Activated CD8-positive, alpha-beta memory T cell treated with anti-CD3 and anti-CD28 coated beads, Interleukin-2, amount 50 U/mL, for 1 hour (primary cell): ENCODE results near the gene CA5A.
"Not testable (repeated sequence)": the region's sequence is repeated elsewhere in the genome, so short reads cannot be mapped to it uniquely, and the experiment has no call there.

Experiments used
- DNase-seq: peaks from one replicate; pipeline ENCODE4 v3.0.0-alpha.2; 2020; ENCODE audit errors: extremely low read depth

Gene CA5A

DNA sequence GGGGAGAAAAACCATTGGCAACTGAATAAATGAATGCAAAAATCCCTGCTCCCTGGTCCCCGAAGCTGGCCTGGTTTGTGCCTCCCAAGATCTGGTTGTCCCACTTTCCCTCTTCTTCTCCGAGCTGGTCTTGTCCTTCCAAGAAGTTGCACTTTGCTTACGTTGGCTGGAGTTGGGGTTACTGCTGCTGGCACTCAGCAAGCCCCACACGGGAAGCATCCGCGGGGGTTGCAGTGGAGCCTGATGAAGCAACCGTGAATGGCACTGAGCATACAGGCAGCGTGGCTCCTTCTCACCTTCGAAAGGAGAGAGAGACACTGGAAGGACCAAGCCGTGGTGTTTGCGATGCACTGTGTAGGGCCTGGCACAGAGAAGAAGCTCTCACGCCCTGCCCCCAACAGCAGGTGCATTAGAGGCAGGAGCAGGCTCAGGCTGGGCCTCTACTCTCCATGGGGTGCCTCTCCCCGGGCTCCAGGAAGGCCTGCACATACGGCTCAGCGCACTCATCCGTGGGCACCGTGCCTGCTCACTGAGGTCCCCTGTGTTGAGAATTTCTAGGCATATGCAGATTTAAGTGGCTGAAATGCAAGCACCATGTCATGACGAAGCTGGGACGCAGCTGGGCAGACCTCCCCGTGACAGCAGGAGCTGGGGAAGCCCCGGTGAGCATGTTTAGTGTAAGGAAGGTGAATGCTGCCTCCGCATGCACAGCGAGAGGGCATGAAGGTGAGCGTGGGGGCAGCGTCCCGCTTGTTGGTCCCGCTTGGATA, 12.1 kb downstream of the CA5A start:
- no peak for DNase-seq

DNA sequence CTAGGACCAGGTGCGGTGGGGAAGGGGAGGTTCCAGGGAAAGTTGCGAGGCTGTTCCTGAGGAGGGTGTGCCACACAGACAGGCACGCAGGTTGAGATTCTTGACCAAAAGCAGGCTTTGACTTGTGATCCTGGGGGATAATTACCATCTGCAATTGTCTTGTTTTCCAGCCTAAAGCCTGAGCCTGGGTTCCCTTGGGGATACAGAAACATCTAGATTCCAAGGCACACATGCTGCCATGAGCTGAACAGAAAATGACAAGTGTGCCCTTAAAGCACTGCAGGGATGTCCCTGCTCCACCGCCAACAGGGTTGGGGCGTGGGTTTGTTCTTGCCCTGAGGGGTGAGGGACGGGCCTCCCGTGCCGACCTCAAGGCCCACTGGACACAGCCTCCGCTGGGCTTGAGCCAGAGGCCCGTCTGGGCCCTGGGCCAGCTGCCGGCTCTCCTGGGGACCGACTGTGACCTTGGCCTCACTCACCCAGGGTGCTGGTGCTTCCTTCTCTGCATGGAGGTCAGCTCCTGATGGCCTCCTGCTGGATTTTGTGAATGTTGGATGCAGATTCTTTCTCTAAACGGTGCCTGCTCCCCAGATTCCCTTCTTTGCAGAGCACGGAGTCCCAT, 14.0 kb downstream of the CA5A start:
- DNase-seq: no peak

DNA sequence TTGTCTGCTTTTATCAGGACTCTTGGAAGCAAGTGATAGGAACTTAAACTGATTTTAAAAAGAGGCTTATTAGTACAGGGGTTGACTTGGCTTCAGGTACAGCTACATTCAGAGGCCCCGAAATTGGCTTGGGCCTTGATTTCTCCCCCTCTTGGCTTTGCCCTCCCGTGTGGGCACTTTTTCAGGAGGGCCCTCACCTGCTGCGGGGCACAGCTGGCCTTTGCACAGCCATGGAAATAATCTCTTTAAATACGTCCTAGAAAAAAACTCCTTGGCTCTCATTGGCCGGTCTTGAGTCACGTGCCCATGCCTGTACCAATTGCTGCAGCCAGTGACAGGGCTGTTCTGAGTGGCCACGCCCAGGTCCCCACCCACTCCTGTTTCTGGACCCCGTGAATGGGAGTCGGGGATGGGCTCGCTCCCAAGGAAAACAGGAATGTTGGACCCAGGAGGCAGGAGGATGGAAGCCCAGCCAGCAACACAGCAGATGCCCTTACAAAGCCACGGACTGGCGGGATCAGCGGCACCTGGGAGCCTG, 15.0 kb downstream of the CA5A start:
- DNase-seq: no peak

DNA sequence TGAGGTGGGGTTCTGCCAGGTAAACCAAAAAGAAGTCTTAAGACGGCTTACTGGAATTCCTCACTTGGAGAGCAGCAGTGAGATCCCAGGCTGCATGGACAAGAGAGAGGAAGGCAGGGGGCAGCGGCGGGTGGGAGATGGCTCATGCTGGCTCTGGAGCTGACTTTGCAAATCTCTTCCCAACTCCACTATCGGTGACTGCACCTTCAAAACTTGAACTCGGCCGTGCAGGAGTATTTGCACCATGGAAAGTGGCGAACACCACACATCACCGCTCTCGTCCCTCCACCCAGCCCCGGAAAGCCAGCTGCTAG, 16.7 kb downstream of the CA5A start:
- no peak for DNase-seq

DNA sequence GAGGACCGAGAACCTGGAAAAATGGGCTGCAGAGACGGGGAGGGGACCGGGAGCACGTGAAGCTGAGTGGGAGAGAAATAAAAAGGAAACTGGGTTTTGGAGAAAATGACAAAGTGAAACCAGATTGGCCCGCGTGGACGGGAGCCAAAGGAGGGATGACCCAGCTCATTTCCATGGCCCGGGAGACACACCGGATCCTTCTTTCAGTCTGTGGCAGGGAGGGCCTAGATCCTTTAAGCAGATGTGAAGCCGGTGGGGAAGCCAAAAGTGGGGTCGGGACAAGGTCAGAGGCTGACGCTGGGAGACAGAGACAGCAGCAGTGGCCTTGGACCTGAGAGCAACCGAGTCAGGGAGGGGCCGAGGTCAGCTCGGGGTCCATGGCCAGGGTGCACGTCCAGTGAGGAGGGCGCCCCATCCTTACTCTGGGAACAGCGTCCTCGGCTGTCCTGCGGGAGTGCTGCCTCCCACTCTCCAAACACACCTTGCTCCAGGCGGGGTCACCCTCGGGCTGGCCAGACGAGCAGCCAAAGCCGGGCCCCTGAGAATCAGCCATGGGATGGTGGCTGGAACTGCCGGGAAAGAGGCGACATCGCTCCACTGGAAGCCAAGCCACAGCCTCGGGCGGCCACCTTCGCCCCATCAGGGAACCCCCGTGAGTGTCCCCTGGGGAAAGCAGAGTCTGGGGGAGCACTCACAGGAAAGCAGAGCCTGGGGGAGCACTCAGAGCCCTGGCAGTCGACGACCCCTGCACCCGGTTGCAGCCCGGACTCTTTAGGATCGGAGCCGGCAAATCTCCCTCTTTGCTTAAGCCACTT, 17.3 kb downstream of the CA5A start:
- no peak for DNase-seq

DNA sequence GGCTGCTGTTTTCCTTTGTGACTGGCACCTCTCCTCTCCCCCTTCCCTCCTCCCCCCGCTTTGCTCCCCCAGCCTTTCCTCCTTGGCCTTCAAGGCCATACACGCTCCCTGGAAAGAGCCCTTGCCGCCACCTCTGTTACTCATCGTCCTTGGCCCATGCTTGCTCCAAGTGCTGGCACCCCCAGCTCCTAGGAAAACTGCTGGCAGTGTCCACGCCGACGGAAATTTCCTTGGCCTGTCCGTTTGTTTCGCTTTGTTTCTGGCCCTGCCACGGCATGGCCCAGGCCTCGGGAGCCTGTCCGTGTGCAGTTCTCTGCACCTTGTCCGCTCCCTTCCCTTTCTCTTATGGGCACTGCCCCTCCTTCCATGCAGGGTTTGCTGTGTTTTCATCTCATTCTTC, 18.0 kb downstream of the CA5A start:
- no peak for DNase-seq

DNA sequence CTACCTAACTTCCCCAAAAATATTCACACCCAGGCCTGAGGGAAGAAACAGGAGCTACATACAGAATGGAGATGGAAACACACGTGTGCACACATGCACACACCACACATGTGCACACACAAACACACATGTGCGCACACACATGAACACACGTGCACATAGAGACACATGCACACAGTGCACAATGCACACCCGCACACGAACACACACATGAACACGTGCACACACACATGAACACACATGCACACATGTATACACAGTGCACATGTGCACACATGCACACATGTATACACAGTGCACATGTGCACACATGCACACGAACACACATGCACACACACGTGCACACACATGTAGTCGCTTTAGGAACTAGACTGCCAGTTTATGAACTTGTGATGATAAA, 18.8 kb downstream of the CA5A start:
- no peak for DNase-seq

DNA sequence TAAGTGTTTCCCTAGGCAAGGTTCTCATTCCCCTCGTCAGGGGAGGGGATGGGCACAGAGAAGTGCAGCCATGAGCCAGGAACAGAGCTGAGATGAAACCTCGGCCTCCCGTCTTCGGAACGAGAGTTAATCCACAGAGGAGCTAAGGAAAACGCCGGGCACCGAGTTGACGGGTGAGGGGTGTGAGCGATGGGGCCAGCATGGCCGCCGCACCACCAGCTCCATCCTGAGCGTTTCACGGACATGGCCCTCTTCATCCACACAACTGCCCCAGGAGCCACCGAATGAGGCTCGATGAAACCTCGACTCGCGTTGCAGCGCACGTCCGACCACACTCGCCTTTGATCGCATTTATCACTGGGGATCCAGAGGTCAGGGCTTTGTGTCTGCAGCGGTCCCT, 21.5 kb downstream of the CA5A start:
- no peak for DNase-seq

DNA sequence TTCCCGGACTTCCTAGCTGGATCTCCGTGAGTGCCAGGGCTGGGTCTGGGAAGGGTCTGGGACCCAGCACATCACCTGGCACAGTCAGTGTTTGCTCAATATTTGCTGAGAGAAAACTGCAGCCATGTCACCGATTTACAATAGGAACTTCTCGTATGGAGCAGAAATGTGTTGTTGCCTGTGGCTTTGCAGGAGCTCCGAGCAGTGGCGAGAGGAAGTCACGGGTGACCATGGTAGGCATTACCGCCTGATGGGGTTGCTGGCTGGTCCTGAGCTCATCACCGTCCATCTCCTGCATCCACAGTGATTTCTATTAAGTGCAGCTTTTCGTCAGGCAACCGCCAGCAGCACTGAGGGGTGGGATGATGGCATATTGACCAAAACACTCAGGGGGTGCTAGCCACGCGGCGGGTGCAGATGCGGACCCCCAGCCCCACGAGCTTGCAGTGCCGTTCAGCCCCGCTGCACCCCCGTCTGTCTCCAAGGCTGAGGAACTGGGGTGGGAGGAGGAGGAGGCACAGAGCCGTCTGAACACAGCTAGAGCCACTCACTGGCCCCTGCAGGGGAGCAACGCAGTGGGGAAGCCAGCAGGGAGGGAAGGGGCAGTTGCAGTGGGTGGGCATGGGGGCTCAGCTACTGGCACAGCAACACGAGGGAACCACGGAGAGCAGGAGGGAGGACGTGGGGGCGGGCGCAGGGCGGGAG, 22.2 kb downstream of the CA5A start:
- not testable (repeated sequence) for DNase-seq

DNA sequence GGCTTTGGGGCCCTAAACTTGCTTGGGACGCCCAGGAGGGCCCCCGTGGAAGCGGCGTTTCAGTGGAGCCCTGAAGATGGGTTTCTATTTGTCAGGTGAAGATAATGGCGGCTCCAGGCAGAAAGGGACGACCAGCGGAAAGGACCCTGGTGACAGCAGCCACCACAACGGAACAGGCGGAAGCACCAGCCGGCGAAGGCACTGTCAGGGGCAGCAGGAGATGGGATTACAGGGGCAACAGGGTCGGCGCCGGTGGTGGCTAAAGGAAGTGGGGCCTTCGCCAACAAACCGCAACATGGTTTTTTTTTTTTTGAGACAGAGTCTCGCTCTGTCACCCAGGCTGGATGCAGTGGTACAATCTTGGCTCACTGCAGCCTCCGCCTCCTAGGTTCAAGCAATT, 23.6 kb downstream of the CA5A start:
- DNase-seq: not testable (repeated sequence)

DNA sequence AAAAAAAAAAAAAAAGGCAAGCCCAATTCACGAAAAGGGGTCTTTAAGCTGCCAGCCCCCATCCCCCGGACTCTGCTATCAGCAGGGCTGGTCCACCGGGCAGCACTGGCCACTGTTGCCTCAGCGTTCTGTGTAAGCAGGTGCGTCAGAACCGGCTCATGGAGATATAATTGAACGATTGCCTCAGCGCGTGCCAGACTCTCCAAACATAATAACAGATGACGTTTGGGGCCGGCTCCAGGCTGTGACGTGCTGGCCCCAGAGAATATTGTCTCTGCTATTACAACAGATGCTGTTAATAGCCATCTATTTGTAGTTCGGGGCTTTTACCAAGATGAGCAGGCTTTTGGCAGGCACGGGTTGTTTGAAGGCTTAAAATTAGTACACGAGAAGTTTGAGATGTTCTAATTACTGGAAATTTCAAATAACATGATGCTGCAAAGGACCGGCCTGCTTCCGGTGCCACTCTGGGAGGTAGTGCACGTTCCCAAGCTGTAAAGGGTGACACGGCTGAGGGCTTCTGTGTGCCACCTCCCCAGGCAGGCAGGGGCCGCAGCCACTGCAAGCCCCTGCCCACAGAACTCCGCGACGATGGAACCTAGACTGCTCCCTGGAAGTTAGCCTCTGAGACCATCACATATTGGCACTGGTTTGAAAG, 25.1 kb downstream of the CA5A start:
- not testable (repeated sequence) for DNase-seq

DNA sequence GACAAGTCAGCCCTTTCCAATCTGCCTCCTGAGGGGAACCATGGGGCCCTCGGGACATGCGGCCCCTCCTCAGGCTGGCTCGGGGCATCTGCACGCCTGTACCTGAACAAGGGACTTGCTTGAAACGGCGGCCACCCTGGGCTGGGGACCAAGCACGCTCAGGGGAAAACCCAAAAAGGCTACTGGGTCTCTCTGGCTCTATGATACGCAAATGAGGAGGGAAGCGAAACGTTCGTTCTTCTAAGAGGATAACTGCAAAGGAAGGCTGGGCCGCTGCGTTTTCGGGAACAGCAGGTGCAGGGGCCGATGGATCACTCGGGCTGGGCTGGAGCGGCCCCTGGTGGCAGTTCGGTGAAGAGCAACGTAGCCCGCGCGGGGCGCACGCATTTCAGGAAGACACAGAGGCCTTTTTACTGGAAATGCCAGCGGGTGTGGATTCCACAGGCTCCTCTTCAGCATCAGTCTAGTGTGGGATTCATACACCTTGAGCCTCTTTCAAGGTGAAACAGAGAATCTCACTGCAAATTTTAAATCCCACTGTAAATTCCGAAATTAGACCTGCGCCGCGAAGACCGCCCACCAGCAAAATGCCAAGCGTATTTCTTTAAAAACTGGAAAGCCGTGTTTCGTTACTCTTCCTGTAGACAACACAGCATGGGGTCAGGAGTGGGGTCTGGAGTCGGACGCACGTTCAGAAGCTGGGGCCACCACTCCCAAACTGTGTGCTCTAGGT, 27.0 kb downstream of the CA5A start:
- peak; percentile 26 for DNase-seq

DNA sequence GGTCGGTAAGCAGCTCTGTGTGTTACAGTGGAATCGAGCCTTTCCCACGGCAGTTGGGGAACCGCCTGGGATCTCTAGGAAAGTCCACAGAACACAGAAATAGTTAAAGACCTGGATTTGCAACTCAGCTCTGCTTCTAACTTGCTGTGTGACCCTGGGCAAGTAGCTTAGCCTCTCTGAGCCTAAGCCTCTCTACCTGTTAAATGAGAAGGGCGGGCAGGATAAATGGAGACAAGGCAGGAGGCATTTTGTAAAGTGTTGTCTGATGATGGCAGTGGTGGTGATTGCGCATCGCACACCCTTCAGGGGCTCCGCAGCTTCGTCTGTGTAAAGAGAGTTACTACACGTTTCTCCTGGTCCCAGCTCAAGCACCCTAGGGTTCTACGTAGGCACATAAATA, 28.2 kb downstream of the CA5A start:
- not testable (repeated sequence) for DNase-seq

DNA sequence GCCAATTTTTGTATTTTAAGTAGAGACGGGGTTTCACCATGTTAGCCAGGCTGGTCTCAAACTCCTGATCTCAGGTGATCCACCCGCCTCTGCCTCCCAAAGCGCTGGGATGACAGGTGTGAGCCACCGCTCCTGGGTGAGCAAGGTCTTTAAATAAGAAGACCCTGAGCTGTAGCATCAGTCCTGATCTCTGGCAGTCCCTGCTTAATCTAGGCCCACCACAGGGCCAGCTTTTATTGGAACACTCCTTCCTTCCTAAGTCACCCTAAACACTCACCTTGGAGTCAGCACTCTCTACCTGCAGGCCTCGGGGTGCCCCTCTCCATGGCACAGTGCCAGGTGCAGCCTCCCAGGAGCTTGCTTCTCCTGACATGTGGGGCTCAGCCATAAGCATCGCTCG, 30.8 kb downstream of the CA5A start:
- not testable (repeated sequence) for DNase-seq

DNA sequence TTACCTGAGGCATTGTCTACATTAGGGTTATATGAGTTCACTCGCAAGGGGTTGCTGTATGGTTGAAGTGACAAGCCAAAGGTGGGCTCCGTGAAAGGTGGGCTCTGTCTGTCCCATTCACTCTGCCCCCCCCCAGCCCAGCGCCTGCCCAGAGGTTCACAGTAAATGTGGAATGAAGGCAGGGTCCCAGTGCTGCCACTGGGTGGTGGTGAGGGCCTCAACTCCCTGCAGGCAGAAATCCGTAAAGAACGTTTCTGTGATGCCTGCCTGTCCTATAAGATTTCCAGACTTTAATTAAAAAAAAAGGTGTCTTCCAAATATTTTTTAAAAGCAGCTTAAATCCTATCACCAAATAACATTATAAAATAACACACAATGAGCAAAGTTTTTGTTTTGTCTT, 31.4 kb downstream of the CA5A start:
- DNase-seq: not testable (repeated sequence)

DNA sequence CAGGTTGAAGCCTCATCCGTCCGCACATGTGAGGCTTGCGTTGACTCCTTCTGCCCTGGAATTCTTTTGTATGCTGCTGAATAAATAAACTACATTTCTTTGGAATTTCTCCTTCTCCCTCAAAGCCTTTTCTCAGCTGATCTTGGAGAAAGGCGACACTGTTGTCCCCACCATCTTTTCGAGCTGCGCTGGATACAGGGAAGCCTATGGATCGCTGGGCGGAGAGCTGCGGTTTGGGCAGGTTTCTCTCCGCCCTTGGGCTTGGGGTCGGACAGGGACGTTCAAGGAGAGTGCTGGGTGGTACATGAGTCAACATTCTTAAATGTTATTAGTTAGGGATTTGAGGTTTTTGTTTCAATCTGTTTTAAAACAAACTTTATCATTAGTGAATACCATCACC, 35.8 kb downstream of the CA5A start:
- DNase-seq: not testable (repeated sequence)

DNA sequence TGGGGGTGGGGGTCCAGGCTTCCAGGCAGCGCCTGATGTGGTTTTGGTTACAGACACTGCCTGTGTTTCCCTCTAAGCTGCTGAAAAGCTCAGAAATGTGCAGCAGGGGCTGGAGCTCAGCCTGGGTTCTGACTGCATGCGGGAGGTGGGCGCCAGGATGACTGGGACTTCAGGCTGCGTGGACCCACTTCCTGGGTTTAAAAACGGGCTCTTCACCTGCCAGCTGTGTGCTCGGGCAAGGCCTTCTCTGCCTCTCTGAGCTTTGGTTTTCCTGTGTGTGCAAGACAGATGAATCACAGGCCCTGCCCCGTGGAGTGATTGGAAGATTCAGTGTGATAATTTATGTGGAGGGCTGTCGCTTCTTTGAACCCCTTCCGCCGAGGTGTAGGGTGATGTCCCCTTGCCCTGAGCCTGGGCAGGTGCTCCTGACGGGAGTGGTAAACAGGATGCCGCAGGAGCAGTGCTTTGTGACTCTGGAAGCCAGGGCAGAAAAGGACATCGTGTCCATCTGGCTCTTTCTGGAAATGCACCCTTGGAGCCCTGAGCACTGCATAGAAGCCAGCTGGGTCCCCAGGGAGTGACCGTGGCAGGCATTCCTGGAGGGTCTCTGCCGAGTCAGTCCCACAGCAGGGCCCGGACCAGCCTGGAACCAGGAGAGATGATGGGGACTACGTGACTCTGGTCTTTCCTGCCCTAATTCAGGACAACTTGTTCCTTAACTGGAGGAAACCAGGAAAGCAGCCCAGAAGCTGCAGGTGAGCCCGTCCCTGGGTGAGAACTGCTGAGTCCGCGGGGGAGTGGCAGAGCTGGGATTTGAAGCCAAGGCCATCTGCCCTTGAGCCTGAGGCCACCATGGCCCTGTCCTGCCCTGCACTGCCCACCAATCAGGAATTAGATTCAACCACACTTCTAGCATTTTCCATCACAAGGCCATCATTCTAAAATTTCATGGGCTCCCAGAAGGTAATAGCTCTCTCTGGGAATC, 38.5 kb downstream of the CA5A start:
- peak; percentile 20 for DNase-seq

DNA sequence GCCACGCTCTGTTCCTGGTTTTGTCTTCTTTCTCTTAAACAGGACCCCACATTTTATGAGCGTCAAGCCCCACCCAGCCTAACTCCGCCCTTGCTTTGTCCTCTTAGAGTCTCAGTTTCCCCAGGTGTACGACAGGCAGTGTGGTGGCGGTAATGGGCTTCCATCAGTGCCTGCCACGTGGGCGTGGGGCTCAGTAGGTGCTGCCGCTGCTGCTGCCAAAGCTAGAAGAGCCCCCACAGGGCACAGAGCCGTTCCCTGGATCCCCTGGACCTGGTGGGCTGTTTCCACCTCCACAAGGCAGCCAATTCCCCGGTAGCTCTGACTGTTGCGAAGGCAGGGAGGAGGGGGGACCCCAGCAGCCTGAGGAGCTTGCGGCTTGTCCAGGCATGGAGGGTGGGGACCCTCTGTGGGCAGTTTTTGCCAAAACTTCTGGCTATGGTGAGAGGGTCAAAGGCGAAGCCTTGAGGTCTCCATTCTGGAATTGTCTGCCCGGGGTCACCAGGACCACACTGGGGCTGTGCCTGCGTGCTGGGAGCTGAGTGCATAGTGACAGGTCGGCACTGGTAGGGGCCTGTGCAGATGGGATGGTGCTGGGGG, 39.3 kb downstream of the CA5A start:
- DNase-seq: not testable (repeated sequence)
